DMS 273 (cell line): Measurements from ENCODE around the gene TMEM92.

Experiments used
- DNase-seq: peaks from one replicate; lab custom pipeline; 2025; ENCODE audit not compliant: unreplicated experiment; lab: John Stamatoyannopoulos, UW

TMEM92 gene

GRCh38 chr17:50322271-50322670 lies 48.0 kb downstream of the TMEM92 start:
- peak; percentile 69 for DNase-seq

GRCh38 chr17:50323060-50323459 lies 48.8 kb downstream of the TMEM92 start:
- DNase-seq, result no peak

DNA sequence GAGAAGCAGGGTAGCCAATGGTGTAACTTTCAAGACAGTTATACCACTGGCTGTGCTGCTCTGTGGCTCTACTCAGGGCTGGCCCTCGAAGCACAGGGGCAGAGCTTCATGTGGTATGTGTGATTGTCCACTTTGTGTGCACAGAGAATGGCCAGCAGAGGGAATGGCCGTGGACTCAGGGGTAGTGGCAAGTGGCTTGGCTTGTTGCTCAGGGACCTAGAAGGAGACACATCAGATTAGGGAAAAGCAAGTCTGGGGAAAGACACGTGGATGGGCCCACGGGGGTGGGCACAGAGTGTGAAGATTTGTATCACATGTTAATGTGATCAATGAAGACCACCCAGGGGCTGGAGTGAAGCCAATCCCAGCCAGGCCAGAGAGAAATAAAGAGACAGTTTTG lies 51.6 kb downstream of the TMEM92 start:
- DNase-seq, result no peak

GRCh38 chr17:50326831-50327364 lies 52.6 kb downstream of the TMEM92 start:
- DNase-seq, result no peak

GRCh38 chr17:50328363-50329325 lies 54.4 kb downstream of the TMEM92 start:
- DNase-seq, result no peak

GRCh38 chr17:50329716-50330115 lies 55.5 kb downstream of the TMEM92 start:
- no peak for DNase-seq

GRCh38 chr17:50330151-50330775 lies 56.0 kb downstream of the TMEM92 start:
- no peak for DNase-seq
